H1 (cell line): ENCODE measurements around the gene MRPL27. TPM values are rescaled to one million over a fixed set of nuclear protein-coding genes. Genes with fewer than 3 reads are reported as not detected.
A peak's percentile ranks its signal among the peaks of the same experiment; 100 is the strongest.

ENCODE experiments used
- CTCF ChIA-PET: fragments of 300-600 bp; sonication (Branson Sonifier 250); formaldehyde crosslinking; loops from one replicate; lab custom pipeline; 2021; ENCODE audit not compliant: partially characterized antibody; lab: Charles Lee
- POLR2A ChIA-PET: fragments of 300-600 bp; sonication (Branson Sonifier 250); formaldehyde crosslinking; loops from one replicate; lab custom pipeline; 2021; ENCODE audit warnings: inconsistent platforms; ENCODE audit not compliant: partially characterized antibody; lab: Charles Lee
- DNase-seq, 2 experiments: peaks; one replicate each; pipeline versions ENCODE4 v3.0.0 to v3.0.0-alpha.2; 2010 to 2022; ENCODE audit warnings: low spot score in 2 of 2, low read depth in 1 of 2, mixed read lengths in 1 of 2
- FAIRE-seq: peaks from 2 replicates; lab custom pipeline; 2011; peaks lifted over from hg19 to GRCh38; lab: Jason Lieb, UNC
- H2AFZ ChIP-seq: 2 replicates; pipeline ENCODE4 v1.8.1; 2012; ENCODE audit warnings: low read length, inconsistent platforms
- H2AK5ac ChIP-seq: 2 replicates; pipeline ENCODE4 v1.6.1; 2013; ENCODE audit warnings: low read depth, low read length
- H2BK120ac ChIP-seq: replicated peaks from 2 replicates; pipeline ENCODE3; 2013; ENCODE audit warnings: low read depth, low read length, inconsistent platforms
- H2BK12ac ChIP-seq: 2 replicates; pipeline ENCODE4 v1.6.1; 2013; ENCODE audit warnings: low read depth, low read length
- H2BK15ac ChIP-seq: 2 replicates; pipeline ENCODE4 v1.6.1; 2013; ENCODE audit warnings: low read length
- H2BK20ac ChIP-seq: 2 replicates; pipeline ENCODE4 v1.6.1; 2013; ENCODE audit warnings: low read length
- H2BK5ac ChIP-seq: 2 replicates; pipeline ENCODE4 v1.6.1; 2013; ENCODE audit warnings: low read depth, low read length
- H3K14ac ChIP-seq: 2 replicates; pipeline ENCODE4 v1.6.1; 2013; ENCODE audit warnings: inconsistent platforms; ENCODE audit not compliant: insufficient read length
- H3K18ac ChIP-seq: 2 replicates; pipeline ENCODE4 v1.6.1; 2013; ENCODE audit warnings: low read length; ENCODE audit errors: extremely low read depth
- H3K23ac ChIP-seq: 2 replicates; pipeline ENCODE4 v1.6.1; 2013; ENCODE audit warnings: inconsistent platforms; ENCODE audit not compliant: insufficient read length
- H3K23me2 ChIP-seq: 2 replicates; pipeline ENCODE4 v1.6.1; 2013; ENCODE audit warnings: low read depth, low read length
- H3K27ac ChIP-seq: 2 replicates; pipeline ENCODE4 v1.6.1; 2011; ENCODE audit warnings: low read depth, low read length, inconsistent platforms
- H3K27me3 ChIP-seq, 4 experiments: replicated peaks in 1 of 4; 1 replicate in 1 of 4; 2 replicates in 3 of 4; pipeline versions ENCODE4 v1.6.1 to v1.8.1; 2011 to 2013; ENCODE audit warnings: low read length in 3 of 4, mild to moderate bottlenecking in 3 of 4, inconsistent platforms in 2 of 4, mixed read lengths in 2 of 4, moderate library complexity in 1 of 4; ENCODE audit not compliant: control insufficient read depth in 3 of 4, insufficient read depth in 3 of 4; ENCODE audit errors: extremely low read depth in 1 of 4
- H3K36me3 ChIP-seq, 4 experiments: 2 replicates each; pipeline versions ENCODE4 v1.6.1 to v1.8.1; 2011 to 2013; ENCODE audit warnings: mild to moderate bottlenecking in 4 of 4, low read length in 3 of 4, moderate library complexity in 2 of 4, control low read depth in 1 of 4, inconsistent platforms in 1 of 4; ENCODE audit not compliant: insufficient read depth in 4 of 4, control insufficient read depth in 2 of 4
- H3K4ac ChIP-seq: replicated peaks from 2 replicates; pipeline ENCODE3; 2013; ENCODE audit warnings: low read length, low read depth, mixed read lengths, inconsistent platforms; ENCODE audit not compliant: insufficient read length
- H3K4me1 ChIP-seq, 4 experiments: replicated peaks in 1 of 4; 1 replicate in 1 of 4; 2 replicates in 3 of 4; pipeline versions ENCODE4 v1.6.1 to v1.8.1; 2011 to 2013; ENCODE audit warnings: low read length in 3 of 4, inconsistent platforms in 2 of 4, mixed read lengths in 1 of 4; ENCODE audit not compliant: insufficient read depth in 4 of 4, control insufficient read depth in 3 of 4
- H3K4me2 ChIP-seq, 2 experiments: 2 replicates each; pipeline versions ENCODE4 v1.6.1 to v1.8.1; 2011 to 2013; ENCODE audit warnings: low read depth in 2 of 2, low read length in 2 of 2, control low read depth in 1 of 2, inconsistent platforms in 1 of 2, mild to moderate bottlenecking in 1 of 2; ENCODE audit not compliant: insufficient read depth in 1 of 2
- H3K4me3 ChIP-seq, 4 experiments: fragments of 200-600, 300-600 bp in 1 of 4; sonication (generic), shearing (Covaris generic), sonication (Bioruptor Twin) in 1 of 4; 2 replicates each; pipeline versions ENCODE4 v1.5.1 to v1.8.1; 2011 to 2016; ENCODE audit warnings: low read length in 4 of 4, low read depth in 3 of 4, control low read depth in 2 of 4, inconsistent platforms in 2 of 4, mild to moderate bottlenecking in 2 of 4, mixed read lengths in 1 of 4, moderate library complexity in 1 of 4; ENCODE audit not compliant: insufficient read depth in 2 of 4; ENCODE audit errors: extremely low read depth in 1 of 4
- H3K56ac ChIP-seq: replicated peaks from 2 replicates; pipeline ENCODE3; 2013; ENCODE audit warnings: low read depth, mild to moderate bottlenecking, mixed read lengths, low read length, inconsistent platforms; ENCODE audit not compliant: insufficient read length
- H3K79me1 ChIP-seq: 2 replicates; pipeline ENCODE4 v1.6.1; 2013; ENCODE audit warnings: low read depth, low read length, control low read depth
- H3K79me2 ChIP-seq, 2 experiments: 2 replicates each; pipeline versions ENCODE4 v1.6.1 to v1.8.1; 2012 to 2013; ENCODE audit warnings: low read length in 2 of 2, mild to moderate bottlenecking in 2 of 2, inconsistent platforms in 1 of 2; ENCODE audit not compliant: insufficient read depth in 2 of 2, control insufficient read depth in 1 of 2
- H3K9ac ChIP-seq, 4 experiments: replicated peaks in 1 of 4; 1 replicate in 1 of 4; 2 replicates in 3 of 4; pipeline versions ENCODE4 v1.6.1 to v1.8.1; 2011 to 2013; ENCODE audit warnings: low read depth in 3 of 4, low read length in 3 of 4, control low read depth in 2 of 4, mild to moderate bottlenecking in 2 of 4, moderate library complexity in 2 of 4, inconsistent platforms in 1 of 4; ENCODE audit errors: extremely low read depth in 1 of 4
- H3K9me3 ChIP-seq, 2 experiments: 2 replicates each; pipeline versions ENCODE4 v1.6.1 to v1.8.1; 2012 to 2013; ENCODE audit warnings: mild to moderate bottlenecking in 2 of 2, moderate library complexity in 2 of 2, control low read depth in 1 of 2, inconsistent platforms in 1 of 2, low read depth in 1 of 2, low read length in 1 of 2, mixed read lengths in 1 of 2; ENCODE audit not compliant: insufficient read depth in 2 of 2
- H4K20me1 ChIP-seq, 2 experiments: replicated peaks in 1 of 2; 2 replicates each; pipeline versions ENCODE3 to v1.8.1; 2011 to 2013; ENCODE audit warnings: inconsistent platforms in 2 of 2, low read length in 2 of 2, mild to moderate bottlenecking in 1 of 2; ENCODE audit not compliant: insufficient read depth in 2 of 2, control insufficient read depth in 1 of 2
- H4K5ac ChIP-seq: 2 replicates; pipeline ENCODE4 v1.6.1; 2013; ENCODE audit warnings: low read length, low read depth, mixed read lengths, inconsistent platforms; ENCODE audit not compliant: insufficient read length
- H4K8ac ChIP-seq: 2 replicates; pipeline ENCODE4 v1.8.0; 2013; ENCODE audit warnings: mild to moderate bottlenecking, moderate library complexity, low read length, inconsistent platforms; ENCODE audit not compliant: insufficient read depth; ENCODE audit errors: extremely low read depth
- H4K91ac ChIP-seq: replicated peaks from 2 replicates; pipeline ENCODE3; 2013; ENCODE audit warnings: low read length, mixed read lengths, inconsistent platforms; ENCODE audit not compliant: insufficient read length
- BACH1 ChIP-seq: IDR thresholded peaks from 2 replicates; pipeline ENCODE4 v1.6.1; 2012; ENCODE audit warnings: low read length, improper control_type of control experiment
- CBX5 ChIP-seq: fragments of 300-800, 300-1000 bp; sonication (generic); IDR thresholded peaks from 2 replicates; pipeline ENCODE4 v1.7.1; 2016; ENCODE audit warnings: antibody characterized with exemption, low read length, low read depth
- CTBP2 ChIP-seq: IDR thresholded peaks from 2 replicates; pipeline ENCODE4 v1.7.0; 2011; ENCODE audit warnings: borderline replicate concordance, mild to moderate bottlenecking, moderate library complexity, mixed read lengths, low read length; ENCODE audit not compliant: insufficient read depth, insufficient read length
- E2F6 ChIP-seq: IDR thresholded peaks from 2 replicates; pipeline ENCODE4 v1.6.1; 2012; ENCODE audit warnings: inconsistent platforms
- POLR2AphosphoS5 ChIP-seq: IDR thresholded peaks from 2 replicates; pipeline ENCODE4 v1.6.1; 2011; ENCODE audit warnings: low read depth, low read length
- RXRA ChIP-seq: IDR thresholded peaks from 2 replicates; pipeline ENCODE4 v1.6.1; 2011; ENCODE audit warnings: low read depth, mild to moderate bottlenecking, low read length, moderate library complexity; ENCODE audit not compliant: insufficient read depth
- SIN3A ChIP-seq, 2 experiments: IDR thresholded peaks in 1 of 2; conservative IDR thresholded peaks in 1 of 2; 2 replicates each; pipeline ENCODE4 v1.6.1; 2011 to 2012; ENCODE audit warnings: low read length in 2 of 2, improper control_type of control experiment in 1 of 2, low read depth in 1 of 2, mild to moderate bottlenecking in 1 of 2
- SIX5 ChIP-seq: IDR thresholded peaks from 2 replicates; pipeline ENCODE4 v1.6.1; 2011; ENCODE audit warnings: mild to moderate bottlenecking, low read depth, low read length
- SP1 ChIP-seq: IDR thresholded peaks from 2 replicates; pipeline ENCODE4 v1.6.1; 2011; ENCODE audit warnings: low read depth, low read length
- SP2 ChIP-seq: IDR thresholded peaks from 2 replicates; pipeline ENCODE4 v1.6.1; 2012; ENCODE audit warnings: mild to moderate bottlenecking, low read length, inconsistent platforms
- SRF ChIP-seq: IDR thresholded peaks from 2 replicates; pipeline ENCODE4 v1.6.1; 2011; ENCODE audit warnings: mild to moderate bottlenecking, low read depth, low read length, moderate library complexity
- whole genome bisulfite sequencing, 2 experiments: shearing (Covaris generic) in 1 of 2; methylation state at CpG; one replicate each; pipeline versions ENCODE4 v1.1.6 to v1.1.7; 2013 to 2015; ENCODE audit warnings: low lambda C conversion rate in 2 of 2, mixed read lengths in 2 of 2, inconsistent platforms in 1 of 2, low coverage in 1 of 2, missing lambda C conversion rate in 1 of 2; ENCODE audit not compliant: insufficient replicate concordance in 2 of 2, insufficient coverage in 1 of 2, insufficient read length in 1 of 2; ENCODE audit errors: extremely low coverage in 1 of 2, missing lambda C conversion rate in 1 of 2; 5-methylcytosine and 5-hydroxymethylcytosine counted together
- polyA plus RNA-seq, 7 experiments: library from polyadenylated mRNA; depleted of rRNA in 3 of 7; stranded (reverse) in 5 of 7; unstranded in 2 of 7; fragments of >200 nt in 5 of 7; fragments of 200-250 nt in 2 of 7; gene quantifications; 1 replicate in 5 of 7; 2 replicates in 1 of 7; 4 replicates in 1 of 7; pipeline versions ENCODE4 v1.2.1 to v1.2.3, GENCODE V29; 2011 to 2013; ENCODE audit warnings: missing spikeins in 2 of 7, mixed read lengths in 2 of 7
- total RNA-seq: library from RNA; stranded (reverse); fragmentation: NEBNext Ultra II Directional; extraction: Animal tissue kit (Norgen Biotek cat#: 25700); gene quantifications from 2 replicates; pipeline ENCODE4 v1.2.1, GENCODE V29; 2021

MRPL27 gene
- total and polyA plus RNA-seq, 2 of the 8 experiments (the other 6 are each of a cell fraction or from before 2014, with no cell fraction given) = 75.6 to 135 TPM

- peak overlapping the region in 1 of 4 experiments; percentile 31; a peak in 1 of 8 replicates for H3K4me3 ChIP-seq
- TF ChIP-seq CTBP2 (no peak), POLR2AphosphoS5 (0 out of 2 replicates have a peak, but pooled peaks have one; percentile 36), CBX5 (no peak), SIX5 (no peak), SRF (no peak), BACH1 (no peak), E2F6 (no peak), SIN3A (conservative IDR thresholded peaks at IDR 0.05 in 1 of 2, IDR thresholded peaks at IDR 0.05 in 1 of 2; ENCODE audit: low read depth in 1 of 2, low read length in 2 of 2) (peak in 1 of 2 experiments; percentile 85; a peak in 1 of 4 replicates), RXRA (no peak), SP2 (no peak; the same call in 1 of the 2 replicates), SP1 (peak; percentile 93)
These were observed 9.5 kb downstream of the MRPL27 start for GRCh38 chr17:50363217-50364060.

More at GRCh38 chr17:50363217-50364060, 9.5 kb downstream of the MRPL27 start:
- H3K79me2 ChIP-seq = no peaks in the 10 kb centered on the region
- 25% methylated on average over 8 of the region's 8 CpGs; no CpG with 5 or more reads in 1 of the 2 experiments for WGBS, 2 experiments
- H3K36me3 ChIP-seq = peaks cover 15 to 29% (median 24%) of the 10 kb centered on the region in 4 experiments
- peaks cover 10 to 23% of the 10 kb centered on the region in 2 experiments for H4K20me1 ChIP-seq
- H3K56ac ChIP-seq = no peak overlapping the region
- no peak overlapping the region for H3K23ac ChIP-seq
- no peaks in the 10 kb centered on the region for H3K27me3 ChIP-seq
- no peak overlapping the region for H2BK12ac ChIP-seq
- peaks cover 0 to 27% (median 11%) of the 10 kb centered on the region in 4 experiments; a peak in 6 of 7 replicates for H3K4me1 ChIP-seq
- H3K18ac ChIP-seq = no peak overlapping the region
- H3K14ac ChIP-seq = no peak overlapping the region
- FAIRE-seq (peak; percentile 90), DNase-seq (peak; percentile 71 to 86)
- peak overlapping the region; percentile 13 to 61 for H3K4me2 ChIP-seq
- no peak overlapping the region for H2BK120ac ChIP-seq
- H3K23me2 ChIP-seq = no peaks in the 10 kb centered on the region
- no peaks in the 10 kb centered on the region for H3K79me1 ChIP-seq
- no peak overlapping the region for H3K27ac ChIP-seq
- no peak overlapping the region for H4K5ac ChIP-seq
- no peak overlapping the region for H2AFZ ChIP-seq
- H2BK20ac ChIP-seq = no peak overlapping the region
- no peak overlapping the region for H3K9ac ChIP-seq
- no peak overlapping the region for H4K8ac ChIP-seq
- H2AK5ac ChIP-seq = no peak overlapping the region
- H3K4ac ChIP-seq = no peak overlapping the region
- CTCF ChIA-PET = interaction anchor here (0.6 to 6.1 kb wide), 17 partner anchors 9 to 1124 kb away, joined by 3 to 58 read pairs (median 6); partner anchors contain the start of genes LRRC59 and RSAD1
- no peak overlapping the region for H4K91ac ChIP-seq
- no peaks in the 10 kb centered on the region for H3K9me3 ChIP-seq
- peak overlapping the region; percentile 28; the same call in 1 of the 2 replicates for H2BK5ac ChIP-seq
- H2BK15ac ChIP-seq = no peak overlapping the region
- POLR2A ChIA-PET = interaction anchor here (0.6 to 20.2 kb wide), 8 partner anchors 14 to 186 kb away, joined by 3 to 313 read pairs (median 6); partner anchors contain the start of genes EME1, LRRC59, MRPL27 and XYLT2
